ENCODE results near the gene NRBF2.
"Not testable (repeated sequence)": the region's sequence is repeated elsewhere in the genome, so short reads cannot be mapped to it uniquely, and the experiment has no call there.

DNA sequence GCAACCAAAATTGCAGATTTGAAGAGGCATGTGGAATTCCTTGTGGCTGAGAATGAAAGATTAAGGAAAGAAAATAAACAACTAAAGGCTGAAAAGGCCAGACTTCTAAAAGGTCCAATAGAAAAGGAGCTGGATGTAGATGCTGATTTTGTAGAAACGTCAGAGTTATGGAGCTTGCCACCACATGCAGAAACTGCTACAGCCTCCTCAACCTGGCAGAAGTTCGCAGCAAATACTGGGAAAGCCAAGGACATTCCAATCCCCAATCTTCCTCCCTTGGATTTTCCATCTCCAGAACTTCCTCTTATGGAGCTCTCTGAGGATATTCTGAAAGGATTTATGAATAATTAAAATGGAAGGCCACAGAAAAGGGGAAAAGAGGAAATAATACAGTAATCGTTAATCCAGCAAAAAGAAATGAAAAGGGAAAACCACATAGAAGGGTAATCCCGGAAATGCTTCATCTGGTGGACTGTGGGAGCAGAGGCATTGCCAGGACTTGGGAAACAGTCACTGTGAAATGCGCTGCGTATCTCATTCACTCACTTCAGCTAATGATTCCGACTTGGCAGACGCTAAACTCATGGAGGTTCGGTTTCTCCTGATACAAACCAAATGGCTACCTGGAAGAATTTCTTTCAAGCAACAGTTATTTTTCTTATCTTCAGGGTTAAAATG, 20.9 kb downstream of the NRBF2 start:
- TF ChIP-seq, protein P1, sequence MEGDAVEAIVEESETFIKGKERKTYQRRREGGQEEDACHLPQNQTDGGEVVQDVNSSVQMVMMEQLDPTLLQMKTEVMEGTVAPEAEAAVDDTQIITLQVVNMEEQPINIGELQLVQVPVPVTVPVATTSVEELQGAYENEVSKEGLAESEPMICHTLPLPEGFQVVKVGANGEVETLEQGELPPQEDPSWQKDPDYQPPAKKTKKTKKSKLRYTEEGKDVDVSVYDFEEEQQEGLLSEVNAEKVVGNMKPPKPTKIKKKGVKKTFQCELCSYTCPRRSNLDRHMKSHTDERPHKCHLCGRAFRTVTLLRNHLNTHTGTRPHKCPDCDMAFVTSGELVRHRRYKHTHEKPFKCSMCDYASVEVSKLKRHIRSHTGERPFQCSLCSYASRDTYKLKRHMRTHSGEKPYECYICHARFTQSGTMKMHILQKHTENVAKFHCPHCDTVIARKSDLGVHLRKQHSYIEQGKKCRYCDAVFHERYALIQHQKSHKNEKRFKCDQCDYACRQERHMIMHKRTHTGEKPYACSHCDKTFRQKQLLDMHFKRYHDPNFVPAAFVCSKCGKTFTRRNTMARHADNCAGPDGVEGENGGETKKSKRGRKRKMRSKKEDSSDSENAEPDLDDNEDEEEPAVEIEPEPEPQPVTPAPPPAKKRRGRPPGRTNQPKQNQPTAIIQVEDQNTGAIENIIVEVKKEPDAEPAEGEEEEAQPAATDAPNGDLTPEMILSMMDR (IDR thresholded peaks at IDR 0.05): not testable (repeated sequence)
- not testable (repeated sequence) for TF ChIP-seq POLR2A (IDR thresholded peaks at IDR 0.05)
